ENCODE measurements around the gene DNAJC27.

DNA sequence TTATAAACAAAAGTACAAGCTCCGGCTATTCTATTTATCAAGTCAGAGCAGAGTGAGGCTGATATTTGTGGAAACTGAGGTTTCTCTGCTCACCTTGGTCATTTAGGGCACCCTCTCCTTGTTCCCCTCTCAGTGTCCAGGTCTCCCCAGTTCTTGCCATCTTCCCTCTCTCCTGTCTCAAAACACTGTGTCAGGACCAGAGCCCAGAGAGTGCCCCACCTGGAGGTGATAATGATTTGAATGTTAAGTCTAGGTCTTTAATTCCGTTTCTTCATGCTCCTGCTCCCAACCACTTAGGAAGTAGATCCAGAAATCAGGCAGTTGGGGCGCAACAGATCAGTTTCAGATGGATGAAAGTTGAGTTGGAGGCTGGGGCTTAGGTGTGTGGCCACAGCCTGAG, 42.5 kb downstream of the DNAJC27 start:
- no peak for TF ChIP-seq POLR2A (IDR thresholded peaks at IDR 0.05)
- TF ChIP-seq, protein P1, sequence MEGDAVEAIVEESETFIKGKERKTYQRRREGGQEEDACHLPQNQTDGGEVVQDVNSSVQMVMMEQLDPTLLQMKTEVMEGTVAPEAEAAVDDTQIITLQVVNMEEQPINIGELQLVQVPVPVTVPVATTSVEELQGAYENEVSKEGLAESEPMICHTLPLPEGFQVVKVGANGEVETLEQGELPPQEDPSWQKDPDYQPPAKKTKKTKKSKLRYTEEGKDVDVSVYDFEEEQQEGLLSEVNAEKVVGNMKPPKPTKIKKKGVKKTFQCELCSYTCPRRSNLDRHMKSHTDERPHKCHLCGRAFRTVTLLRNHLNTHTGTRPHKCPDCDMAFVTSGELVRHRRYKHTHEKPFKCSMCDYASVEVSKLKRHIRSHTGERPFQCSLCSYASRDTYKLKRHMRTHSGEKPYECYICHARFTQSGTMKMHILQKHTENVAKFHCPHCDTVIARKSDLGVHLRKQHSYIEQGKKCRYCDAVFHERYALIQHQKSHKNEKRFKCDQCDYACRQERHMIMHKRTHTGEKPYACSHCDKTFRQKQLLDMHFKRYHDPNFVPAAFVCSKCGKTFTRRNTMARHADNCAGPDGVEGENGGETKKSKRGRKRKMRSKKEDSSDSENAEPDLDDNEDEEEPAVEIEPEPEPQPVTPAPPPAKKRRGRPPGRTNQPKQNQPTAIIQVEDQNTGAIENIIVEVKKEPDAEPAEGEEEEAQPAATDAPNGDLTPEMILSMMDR (IDR thresholded peaks at IDR 0.05): no peak
- no peak for TF ChIP-seq EP300 (IDR thresholded peaks at IDR 0.05; ENCODE audit: low read depth)

Measured in transverse colon (tissue), 3 donors.